Skeletal muscle tissue (tissue), 4 donors: ENCODE data around the gene LTA4H. TPM values are rescaled to one million over a fixed set of nuclear protein-coding genes. Genes with fewer than 3 reads are reported as not detected.
"Not testable (repeated sequence)": the region's sequence is repeated elsewhere in the genome, so short reads cannot be mapped to it uniquely, and the experiment has no call there.

Experiments used
- H3K27ac ChIP-seq: one replicate; pipeline ENCODE4 v1.7.0; 2013; ENCODE audit warnings: mild to moderate bottlenecking, low read depth, low read length, inconsistent platforms
- H3K27me3 ChIP-seq, 3 donors: one replicate each; pipeline ENCODE4 v1.7.0; 2013; ENCODE audit warnings: low read length in 3 of 3; ENCODE audit not compliant: control insufficient read depth in 3 of 3, insufficient read depth in 3 of 3
- H3K36me3 ChIP-seq, 3 donors: one replicate each; pipeline ENCODE4 v1.7.0; 2013; ENCODE audit warnings: low read length in 3 of 3; ENCODE audit not compliant: control insufficient read depth in 3 of 3, insufficient read depth in 3 of 3
- H3K4me1 ChIP-seq, 3 donors: one replicate each; pipeline ENCODE4 v1.7.0; 2013; ENCODE audit warnings: low read length in 3 of 3, mild to moderate bottlenecking in 3 of 3; ENCODE audit not compliant: control insufficient read depth in 3 of 3, insufficient read depth in 3 of 3
- H3K4me3 ChIP-seq, 3 donors: one replicate each; pipeline ENCODE4 v1.7.0; 2013; ENCODE audit warnings: low read length in 3 of 3
- H3K9ac ChIP-seq, 3 donors: one replicate each; pipeline ENCODE4 v1.7.0; 2013; ENCODE audit warnings: low read length in 3 of 3, mild to moderate bottlenecking in 3 of 3, moderate library complexity in 2 of 3, low read depth in 1 of 3
- H3K9me3 ChIP-seq, 3 donors: one replicate each; pipeline ENCODE4 v1.7.0; 2013; ENCODE audit warnings: low read length in 3 of 3; ENCODE audit not compliant: control insufficient read depth in 3 of 3
- total RNA-seq: library from RNA; depleted of rRNA; stranded (reverse); fragments of >200 nt; gene quantifications from one replicate; pipeline ENCODE4 v1.2.3, GENCODE V29; 2014
- donor health status: Osteomylitis.

Gene LTA4H
- total RNA-seq, 1 donor from 2014 or later: 55.8 TPM

GRCh38 chr12:96070670-96071279 is 35.4 kb upstream of the LTA4H start:
- H3K27me3 ChIP-seq: peaks cover 0 to 3% (median 2%) of the 10 kb centered on the region in 3 donors
- H3K4me3 ChIP-seq: no peak overlapping the region
- no peak overlapping the region for H3K9ac ChIP-seq
- H3K27ac ChIP-seq: no peak overlapping the region
- H3K9me3 ChIP-seq: no peaks in the 10 kb centered on the region
- peaks cover 0 to 4% (median 0%) of the 10 kb centered on the region in 3 donors for H3K4me1 ChIP-seq
- no peaks in the 10 kb centered on the region for H3K36me3 ChIP-seq

GRCh38 chr12:96069511-96070231 is 34.3 kb upstream of the LTA4H start:
- H3K27ac ChIP-seq: no peak overlapping the region
- no peak overlapping the region for H3K4me3 ChIP-seq
- H3K9me3 ChIP-seq: no peaks in the 10 kb centered on the region
- H3K36me3 ChIP-seq: no peaks in the 10 kb centered on the region
- peaks cover 0 to 3% (median 2%) of the 10 kb centered on the region in 3 donors for H3K27me3 ChIP-seq
- H3K9ac ChIP-seq: no peak overlapping the region
- peaks cover 0 to 4% (median 0%) of the 10 kb centered on the region in 3 donors for H3K4me1 ChIP-seq

- peaks cover 0 to 2% (median 0%) of the 10 kb centered on the region in 3 donors for H3K4me1 ChIP-seq
- H3K4me3 ChIP-seq: no peak overlapping the region
- no peak overlapping the region for H3K9ac ChIP-seq
- no peaks in the 10 kb centered on the region for H3K36me3 ChIP-seq
- no peaks in the 10 kb centered on the region for H3K9me3 ChIP-seq
- peaks cover 0 to 3% (median 2%) of the 10 kb centered on the region in 3 donors for H3K27me3 ChIP-seq
- no peak overlapping the region for H3K27ac ChIP-seq
Measured at GRCh38 chr12:96068636-96069035, 33.2 kb upstream of the LTA4H start.

GRCh38 chr12:96068111-96068510 is 32.7 kb upstream of the LTA4H start:
- Histone ChIP-seq H3K9ac (no peak overlapping the region), H3K9me3 (no peaks in the 10 kb centered on the region), H3K36me3 (no peaks in the 10 kb centered on the region), H3K4me3 (no peak overlapping the region), H3K27me3 (peaks cover 0 to 2% (median 0%) of the 10 kb centered on the region in 3 donors), H3K27ac (no peak overlapping the region), H3K4me1 (no peaks in the 10 kb centered on the region)

- H3K27me3 ChIP-seq: not testable (repeated sequence)
Measured at GRCh38 chr12:96065776-96066175, 30.4 kb upstream of the LTA4H start.

GRCh38 chr12:96064966-96065365 is 29.6 kb upstream of the LTA4H start:
- Histone ChIP-seq H3K36me3 (no peaks in the 10 kb centered on the region), H3K27ac (no peak overlapping the region), H3K9ac (no peak overlapping the region), H3K4me3 (no peak overlapping the region), H3K4me1 (peaks cover 0 to 4% (median 3%) of the 10 kb centered on the region in 3 donors), H3K27me3 (peaks cover 0 to 2% (median 0%) of the 10 kb centered on the region in 3 donors), H3K9me3 (no peaks in the 10 kb centered on the region)

More at GRCh38 chr12:96065776-96066175, 30.4 kb upstream of the LTA4H start:
- H3K9me3 ChIP-seq, H3K27ac ChIP-seq, H3K4me1 ChIP-seq, H3K4me3 ChIP-seq, H3K9ac ChIP-seq, H3K36me3 ChIP-seq: not testable (repeated sequence)

- Histone ChIP-seq H3K36me3 (no peaks in the 10 kb centered on the region), H3K9ac (no peak overlapping the region), H3K9me3 (no peaks in the 10 kb centered on the region), H3K4me3 (no peak overlapping the region), H3K27ac (no peak overlapping the region), H3K4me1 (peaks cover 0 to 4% (median 3%) of the 10 kb centered on the region in 3 donors), H3K27me3 (peaks cover 0 to 2% (median 0%) of the 10 kb centered on the region in 3 donors)
Measured at GRCh38 chr12:96064271-96064670, 28.9 kb upstream of the LTA4H start.

- Histone ChIP-seq H3K9me3 (no peaks in the 10 kb centered on the region), H3K4me3 (no peak overlapping the region), H3K27ac (no peak overlapping the region), H3K27me3 (no peaks in the 10 kb centered on the region), H3K4me1 (peaks cover 0 to 4% (median 3%) of the 10 kb centered on the region in 3 donors), H3K9ac (no peak overlapping the region), H3K36me3 (no peaks in the 10 kb centered on the region)
Measured at GRCh38 chr12:96063046-96063445, 27.7 kb upstream of the LTA4H start.

- Histone ChIP-seq H3K9ac (no peak overlapping the region), H3K27me3 (no peaks in the 10 kb centered on the region), H3K9me3 (no peaks in the 10 kb centered on the region), H3K4me3 (no peak overlapping the region), H3K36me3 (no peaks in the 10 kb centered on the region), H3K27ac (no peak overlapping the region), H3K4me1 (peaks cover 0 to 4% (median 3%) of the 10 kb centered on the region in 3 donors)
Measured at GRCh38 chr12:96061864-96062453, 26.6 kb upstream of the LTA4H start.

- H3K27me3 ChIP-seq: no peaks in the 10 kb centered on the region
- no peak overlapping the region for H3K9ac ChIP-seq
- H3K27ac ChIP-seq: no peak overlapping the region
- no peaks in the 10 kb centered on the region for H3K9me3 ChIP-seq
- H3K4me1 ChIP-seq: peaks cover 0 to 4% (median 3%) of the 10 kb centered on the region in 3 donors
- no peaks in the 10 kb centered on the region for H3K36me3 ChIP-seq
- no peak overlapping the region for H3K4me3 ChIP-seq
Measured at GRCh38 chr12:96061323-96061722, 25.9 kb upstream of the LTA4H start.
